Mesenchymal stem cell (in vitro differentiated cells and primary cell): Measurements from ENCODE around the gene FLRT1.
A peak's percentile ranks its signal among the peaks of the same experiment; 100 is the strongest.

Experiments used
- DNase-seq: peaks from one replicate; pipeline ENCODE4 v3.0.0-alpha.2; 2013
- H2AFZ ChIP-seq: one replicate; pipeline ENCODE4 v1.6.1; 2013; ENCODE audit warnings: low read depth, mild to moderate bottlenecking, control low read depth, inconsistent platforms, low read length, moderate library complexity
- H2AK5ac ChIP-seq: 2 replicates; pipeline ENCODE4 v1.6.1; 2013; ENCODE audit warnings: low read length, moderate library complexity, mild to moderate bottlenecking, inconsistent platforms; ENCODE audit not compliant: severe bottlenecking
- H2BK120ac ChIP-seq: one replicate; pipeline ENCODE4 v1.6.1; 2013; ENCODE audit warnings: low read depth, mild to moderate bottlenecking, inconsistent platforms, low read length, moderate library complexity
- H2BK12ac ChIP-seq, 2 experiments: one replicate each; pipeline ENCODE4 v1.6.1; 2013; ENCODE audit warnings: inconsistent platforms in 2 of 2, low read length in 2 of 2, mild to moderate bottlenecking in 2 of 2, moderate library complexity in 2 of 2, control low read depth in 1 of 2
- H2BK15ac ChIP-seq: one replicate; pipeline ENCODE4 v1.6.1; 2013; ENCODE audit warnings: mild to moderate bottlenecking, low read depth, inconsistent platforms; ENCODE audit not compliant: poor library complexity, severe bottlenecking
- H2BK5ac ChIP-seq: 2 replicates; pipeline ENCODE4 v1.6.1; 2013; ENCODE audit warnings: low read depth, mild to moderate bottlenecking, low read length, control low read depth, inconsistent platforms; ENCODE audit not compliant: poor library complexity, severe bottlenecking
- H3K14ac ChIP-seq, 2 experiments: one replicate each; pipeline ENCODE4 v1.6.1; 2013; ENCODE audit warnings: inconsistent platforms in 2 of 2, low read length in 2 of 2, control low read depth in 1 of 2, mild to moderate bottlenecking in 1 of 2, moderate library complexity in 1 of 2
- H3K18ac ChIP-seq, 2 experiments: one replicate each; pipeline ENCODE4 v1.6.1; 2013; ENCODE audit warnings: inconsistent platforms in 2 of 2, low read length in 2 of 2, control low read depth in 1 of 2, low read depth in 1 of 2, mild to moderate bottlenecking in 1 of 2
- H3K23ac ChIP-seq, 2 experiments: one replicate each; pipeline ENCODE4 v1.6.1; 2013; ENCODE audit warnings: inconsistent platforms in 2 of 2, low read length in 2 of 2, mild to moderate bottlenecking in 2 of 2, moderate library complexity in 2 of 2, control low read depth in 1 of 2
- H3K27ac ChIP-seq: 2 replicates; pipeline ENCODE4 v1.5.1; 2013; ENCODE audit warnings: mild to moderate bottlenecking, moderate library complexity, low read length, control low read depth, inconsistent platforms; ENCODE audit not compliant: poor library complexity, severe bottlenecking
- H3K27me3 ChIP-seq, 2 experiments: 2 replicates each; pipeline versions ENCODE4 v1.6.1 to v1.7.0; 2013; ENCODE audit warnings: low read length in 2 of 2, mild to moderate bottlenecking in 2 of 2, moderate library complexity in 2 of 2, control low read depth in 1 of 2, inconsistent platforms in 1 of 2; ENCODE audit not compliant: control insufficient read depth in 1 of 2, insufficient read depth in 1 of 2
- H3K36me3 ChIP-seq, 2 experiments: 2 replicates each; pipeline versions ENCODE4 v1.6.1 to v1.7.0; 2013; ENCODE audit warnings: low read length in 2 of 2, control low read depth in 1 of 2, inconsistent platforms in 1 of 2, low read depth in 1 of 2, mild to moderate bottlenecking in 1 of 2; ENCODE audit not compliant: insufficient read depth in 2 of 2, control insufficient read depth in 1 of 2
- H3K4ac ChIP-seq, 2 experiments: one replicate each; pipeline ENCODE4 v1.6.1; 2013; ENCODE audit warnings: inconsistent platforms in 2 of 2, low read length in 2 of 2, mild to moderate bottlenecking in 2 of 2, moderate library complexity in 2 of 2, control low read depth in 1 of 2, low read depth in 1 of 2
- H3K4me1 ChIP-seq: 2 replicates; pipeline ENCODE4 v1.6.1; 2013; ENCODE audit warnings: low read depth, low read length, control low read depth; ENCODE audit not compliant: control insufficient read depth, insufficient read depth
- H3K4me2 ChIP-seq: 2 replicates; pipeline ENCODE4 v1.6.1; 2013; ENCODE audit warnings: low read length, mild to moderate bottlenecking, inconsistent platforms; ENCODE audit not compliant: poor library complexity, severe bottlenecking
- H3K4me3 ChIP-seq, 2 experiments: 2 replicates each; pipeline versions ENCODE4 v1.5.1 to v1.7.0; 2013; ENCODE audit warnings: low read length in 2 of 2, mild to moderate bottlenecking in 2 of 2, control low read depth in 1 of 2, low read depth in 1 of 2; ENCODE audit not compliant: insufficient read depth in 1 of 2
- H3K79me1 ChIP-seq: replicated peaks from 2 replicates; pipeline ENCODE4 v1.6.1; 2013; ENCODE audit warnings: mild to moderate bottlenecking, control low read depth, low read length, inconsistent platforms; ENCODE audit not compliant: poor library complexity, severe bottlenecking
- H3K9ac ChIP-seq: 2 replicates; pipeline ENCODE4 v1.7.0; 2013; ENCODE audit warnings: mild to moderate bottlenecking, low read length, moderate library complexity
- H3K9me3 ChIP-seq: 2 replicates; pipeline ENCODE4 v1.7.0; 2013; ENCODE audit warnings: mild to moderate bottlenecking, low read length; ENCODE audit not compliant: control insufficient read depth
- H4K8ac ChIP-seq: one replicate; pipeline ENCODE4 v1.6.1; 2013; ENCODE audit warnings: inconsistent platforms, mild to moderate bottlenecking, low read length, moderate library complexity
- H4K91ac ChIP-seq: one replicate; pipeline ENCODE4 v1.6.1; 2013; ENCODE audit warnings: mild to moderate bottlenecking, low read length, inconsistent platforms
- WGBS: methylation state at CpG from one replicate; pipeline ENCODE4 v1.1.7; 2013; ENCODE audit warnings: mixed read lengths; 5-methylcytosine and 5-hydroxymethylcytosine counted together

Gene FLRT1

GRCh38 chr11:64057890-64058289 is 22.2 kb downstream of the FLRT1 start:
- H2BK120ac ChIP-seq = no peak overlapping the region
- no peak overlapping the region for H3K9ac ChIP-seq
- no peak overlapping the region for H3K18ac ChIP-seq
- no peak overlapping the region for H3K4me3 ChIP-seq
- no peak overlapping the region for H2BK12ac ChIP-seq
- DNase-seq = no peak
- no peak overlapping the region for H3K4ac ChIP-seq
- H3K79me1 ChIP-seq = no peaks in the 10 kb centered on the region
- peaks cover 0 to 4% of the 10 kb centered on the region in 2 experiments for H3K36me3 ChIP-seq
- no peak overlapping the region for H3K4me2 ChIP-seq
- H3K27ac ChIP-seq = no peak overlapping the region
- H4K91ac ChIP-seq = no peak overlapping the region
- no peak overlapping the region for H2AK5ac ChIP-seq
- H2BK5ac ChIP-seq = no peak overlapping the region
- no peak overlapping the region for H4K8ac ChIP-seq
- no peak overlapping the region for H2AFZ ChIP-seq
- H3K4me1 ChIP-seq = peaks cover 34% of the 10 kb centered on the region
- no peak overlapping the region for H2BK15ac ChIP-seq
- H3K23ac ChIP-seq = no peak overlapping the region
- H3K14ac ChIP-seq = no peak overlapping the region
- H3K27me3 ChIP-seq = peaks cover 11 to 33% of the 10 kb centered on the region in 2 experiments
- no peaks in the 10 kb centered on the region for H3K9me3 ChIP-seq
- 92% methylated on average over 10 of the region's 10 CpGs for WGBS

- no peak overlapping the region for H2BK12ac ChIP-seq
- H2BK5ac ChIP-seq = no peak overlapping the region
- no peak overlapping the region for H3K9ac ChIP-seq
- H3K27me3 ChIP-seq = peaks cover 11 to 39% of the 10 kb centered on the region in 2 experiments
- no peak for DNase-seq
- no peak overlapping the region for H3K23ac ChIP-seq
- H2BK15ac ChIP-seq = no peak overlapping the region
- no peak overlapping the region for H3K27ac ChIP-seq
- no peak overlapping the region for H4K8ac ChIP-seq
- 85% methylated on average over 17 of the region's 17 CpGs for WGBS
- H2AK5ac ChIP-seq = no peak overlapping the region
- H3K9me3 ChIP-seq = no peaks in the 10 kb centered on the region
- no peak overlapping the region for H3K14ac ChIP-seq
- no peak overlapping the region for H3K4me3 ChIP-seq
- no peak overlapping the region for H2BK120ac ChIP-seq
- H3K4me1 ChIP-seq = peaks cover 28% of the 10 kb centered on the region
- no peak overlapping the region for H3K18ac ChIP-seq
- H2AFZ ChIP-seq = no peak overlapping the region
- peaks cover 0 to 4% of the 10 kb centered on the region in 2 experiments for H3K36me3 ChIP-seq
- no peak overlapping the region for H3K4ac ChIP-seq
- no peaks in the 10 kb centered on the region for H3K79me1 ChIP-seq
- no peak overlapping the region for H4K91ac ChIP-seq
- H3K4me2 ChIP-seq = no peak overlapping the region
Observed at GRCh38 chr11:64058494-64058893, 22.8 kb downstream of the FLRT1 start.

- Histone ChIP-seq H3K9me3 (no peaks in the 10 kb centered on the region), H2BK120ac (no peak overlapping the region), H3K14ac (no peak overlapping the region), H3K4me2 (no peak overlapping the region), H2AK5ac (no peak overlapping the region), H3K9ac (no peak overlapping the region), H2BK5ac (no peak overlapping the region), H4K8ac (no peak overlapping the region), H2BK12ac (no peak overlapping the region), H3K4me1 (peaks cover 22% of the 10 kb centered on the region), H3K27ac (no peak overlapping the region), H3K79me1 (no peaks in the 10 kb centered on the region), H2AFZ (no peak overlapping the region), H3K23ac (peak overlapping the region in 1 of 2 experiments; percentile 18), H3K36me3 (peaks cover 0 to 4% of the 10 kb centered on the region in 2 experiments), H3K4ac (no peak overlapping the region), H2BK15ac (no peak overlapping the region), H3K27me3 (peaks cover 7 to 49% of the 10 kb centered on the region in 2 experiments), H3K4me3 (no peak overlapping the region), H3K18ac (no peak overlapping the region), H4K91ac (no peak overlapping the region)
- 65% methylated on average over 17 of the region's 24 CpGs for WGBS
- no peak for DNase-seq
Observed at GRCh38 chr11:64059339-64060140, 23.8 kb downstream of the FLRT1 start.

GRCh38 chr11:64060263-64060860 is 24.6 kb downstream of the FLRT1 start:
- H3K18ac ChIP-seq = no peak overlapping the region
- no peak overlapping the region for H3K14ac ChIP-seq
- H2BK5ac ChIP-seq = no peak overlapping the region
- no peak overlapping the region for H3K4ac ChIP-seq
- H2BK15ac ChIP-seq = no peak overlapping the region
- H3K27ac ChIP-seq = no peak overlapping the region
- 29% methylated on average over 35 of the region's 35 CpGs for WGBS
- no peak overlapping the region for H2BK120ac ChIP-seq
- H3K23ac ChIP-seq = no peak overlapping the region
- H4K8ac ChIP-seq = no peak overlapping the region
- H3K36me3 ChIP-seq = peaks cover 0 to 4% of the 10 kb centered on the region in 2 experiments
- no peaks in the 10 kb centered on the region for H3K79me1 ChIP-seq
- no peak for DNase-seq
- peak overlapping the region; percentile 85 for H3K4me2 ChIP-seq
- H3K4me3 ChIP-seq = peak overlapping the region in 1 of 2 experiments; percentile 84
- H3K9me3 ChIP-seq = no peaks in the 10 kb centered on the region
- H2AFZ ChIP-seq = no peak overlapping the region
- H4K91ac ChIP-seq = no peak overlapping the region
- H3K9ac ChIP-seq = no peak overlapping the region
- no peak overlapping the region for H2BK12ac ChIP-seq
- peaks cover 20% of the 10 kb centered on the region for H3K4me1 ChIP-seq
- no peak overlapping the region for H2AK5ac ChIP-seq
- peaks cover 4 to 52% of the 10 kb centered on the region in 2 experiments for H3K27me3 ChIP-seq
